Tibial nerve (tissue), 4 donors: ENCODE measurements around the gene EMD. TPM values are rescaled to one million over a fixed set of nuclear protein-coding genes. Genes with fewer than 3 reads are reported as not detected.

Experiments
- DNase-seq, 2 donors: peaks; one replicate each; pipeline ENCODE4 v3.0.0-alpha.2; 2019; ENCODE audit warnings: low spot score in 2 of 2
- H3K27ac ChIP-seq, 4 donors: fragments of 200-600 bp; sonication (generic) in 3 of 4; one replicate each; pipeline ENCODE4 v1.5.1; 2017 to 2019; ENCODE audit warnings: mild to moderate bottlenecking in 1 of 4
- H3K27me3 ChIP-seq, 2 donors: fragments of 200-600 bp; sonication (generic) in 1 of 2; one replicate each; pipeline versions ENCODE4 v1.5.1 to v1.6.0; 2017 to 2019
- H3K36me3 ChIP-seq, 3 donors: fragments of 200-600 bp; sonication (generic); one replicate each; pipeline ENCODE4 v1.5.1; 2018 to 2019
- H3K4me1 ChIP-seq, 4 donors: fragments of 200-600 bp; sonication (generic) in 3 of 4; one replicate each; pipeline ENCODE4 v1.5.1; 2017 to 2019
- H3K4me3 ChIP-seq, 4 donors: fragments of 200-600 bp; sonication (generic) in 3 of 4; one replicate each; pipeline ENCODE4 v1.5.1; 2017 to 2019; ENCODE audit warnings: mild to moderate bottlenecking in 1 of 4, moderate library complexity in 1 of 4
- H3K9me3 ChIP-seq, 4 donors: fragments of 200-600 bp; sonication (generic) in 3 of 4; one replicate each; pipeline ENCODE4 v1.5.1; 2017 to 2019
- CTCF ChIP-seq, 5 experiments: fragments of 200-600 bp in 3 of 5; fragments of 450-650 bp in 2 of 5; sonication (generic) in 3 of 5; IDR thresholded peaks; one replicate each; pipeline ENCODE4 v1.5.1; 2016 to 2019; ENCODE audit warnings: antibody characterized with exemption in 5 of 5, mild to moderate bottlenecking in 3 of 5, moderate library complexity in 2 of 5
- EP300 ChIP-seq, 2 donors: sonication (generic); formaldehyde crosslinking; IDR thresholded peaks; one replicate each; pipeline ENCODE4 v1.6.1; 2017; ENCODE audit warnings: antibody characterized with exemption in 2 of 2, mild to moderate bottlenecking in 1 of 2
- POLR2A ChIP-seq, 2 donors: fragments of 450-650 bp; IDR thresholded peaks; one replicate each; pipeline ENCODE4 v1.6.1; 2017; ENCODE audit warnings: antibody characterized with exemption in 2 of 2, mild to moderate bottlenecking in 2 of 2, moderate library complexity in 2 of 2
- WGBS, 2 donors: methylation state at CpG; one replicate each; pipeline ENCODE4 v1.1.5; 2018; 5-methylcytosine and 5-hydroxymethylcytosine counted together
- total RNA-seq, 4 donors: library from RNA; depleted of rRNA; stranded (reverse); fragments of >200 nt; gene quantifications; one replicate each; pipeline ENCODE4 v1.1.0, GENCODE V29; 2016

Gene EMD
- total RNA-seq, 4 donors from 2014 or later: 38.0 to 72.6 (median 46.7) TPM

DNA sequence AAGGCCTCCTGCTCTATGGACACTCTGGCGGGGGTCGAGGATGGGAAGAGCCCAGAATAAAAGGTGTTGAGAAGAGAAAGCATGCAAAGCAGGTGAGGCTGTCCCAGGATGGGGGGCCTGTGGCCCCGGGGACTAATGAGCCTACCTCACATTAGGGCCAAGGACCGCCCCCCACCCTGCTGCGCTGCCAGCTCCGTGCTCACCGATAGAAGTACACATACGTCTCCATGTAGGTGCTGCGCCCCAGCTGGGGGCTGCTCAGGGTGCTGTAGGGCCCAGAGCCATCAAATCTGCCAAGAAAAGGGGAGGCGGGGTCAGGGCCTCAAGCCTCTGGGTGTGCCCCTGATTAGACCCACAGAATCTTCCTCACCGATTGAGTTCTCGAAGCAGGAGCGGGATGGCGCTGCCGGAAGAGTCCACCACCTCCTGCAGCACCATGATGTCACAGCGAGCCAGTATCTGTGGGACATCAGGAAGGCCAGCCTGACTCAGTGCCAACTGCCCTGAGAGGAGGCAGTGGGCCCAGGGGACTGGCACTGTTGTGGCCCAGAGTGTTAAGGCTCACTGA, 25.6 kb downstream of the EMD start:
- H3K27ac ChIP-seq: no peak overlapping the region
- no peak for TF ChIP-seq POLR2A (IDR thresholded peaks at IDR 0.05)
- no peak for TF ChIP-seq CTCF (IDR thresholded peaks at IDR 0.05)
- no peak for TF ChIP-seq EP300 (IDR thresholded peaks at IDR 0.05)
- no peak for DNase-seq

GRCh38 chrX:154408659-154409221, 29.6 kb downstream of the EMD start:
- 54 to 65% methylated on average over 10 of the region's 10 CpGs for WGBS, 2 donors
- H3K4me3 ChIP-seq: peak overlapping the region in 3 of 4 donors; percentile 13 to 46 (median 21)
- no peak for TF ChIP-seq EP300 (IDR thresholded peaks at IDR 0.05)
- no peak for TF ChIP-seq CTCF (IDR thresholded peaks at IDR 0.05)
- no peak for TF ChIP-seq POLR2A (IDR thresholded peaks at IDR 0.05)
- no peaks in the 10 kb centered on the region for H3K9me3 ChIP-seq
- H3K27me3 ChIP-seq: no peaks in the 10 kb centered on the region
- DNase-seq: no peak
- peak overlapping the region in 3 of 4 donors; percentile 71 to 89 (median 87) for H3K27ac ChIP-seq
- H3K36me3 ChIP-seq: peaks cover 0 to 7% (median 0%) of the 10 kb centered on the region in 3 donors
- peaks cover 0 to 26% (median 0%) of the 10 kb centered on the region in 4 donors for H3K4me1 ChIP-seq

More for the DNA sequence above, 25.6 kb downstream of the EMD start:
- 90 to 91% methylated on average over 2 to 12 of the region's 16 CpGs for WGBS, 2 donors
- peaks cover 0 to 18% (median 0%) of the 10 kb centered on the region in 4 donors for H3K4me1 ChIP-seq
- no peaks in the 10 kb centered on the region for H3K9me3 ChIP-seq
- H3K36me3 ChIP-seq: peaks cover 0 to 17% (median 4%) of the 10 kb centered on the region in 3 donors
- no peaks in the 10 kb centered on the region for H3K27me3 ChIP-seq
- no peak overlapping the region for H3K4me3 ChIP-seq

DNA sequence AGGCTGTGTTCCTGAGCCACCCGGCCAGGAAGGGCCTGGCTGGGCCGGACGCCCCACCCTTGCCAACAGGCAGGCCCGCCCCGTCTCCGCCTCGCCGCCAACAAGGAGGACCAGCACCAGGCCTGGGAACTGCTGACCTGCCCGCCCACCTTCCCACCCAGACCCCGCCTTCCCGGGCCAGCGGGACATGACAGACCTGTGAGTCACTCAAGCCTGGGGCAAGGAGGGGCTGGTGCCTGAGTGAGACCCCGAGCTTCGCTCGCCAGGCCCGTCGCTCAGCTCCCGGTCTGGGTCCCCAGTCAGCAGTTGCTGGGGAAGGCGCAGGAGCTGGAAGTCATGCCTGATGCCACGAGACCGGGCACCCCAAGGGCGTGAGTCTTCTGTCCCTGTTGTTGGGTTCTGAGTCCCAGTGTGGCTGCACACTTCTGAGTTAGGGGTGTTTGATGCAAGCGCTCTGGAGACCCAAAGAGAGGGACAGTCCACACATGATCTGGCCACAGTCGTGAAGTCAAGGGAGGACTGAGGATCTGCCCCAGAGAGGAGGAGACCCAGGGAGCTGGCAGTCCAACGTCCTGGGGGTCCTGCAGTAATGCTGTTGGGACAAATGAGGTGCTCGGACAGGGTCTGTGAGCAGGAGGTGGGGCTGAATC, 30.3 kb downstream of the EMD start, which contains the start of gene DNASE1L1:
DNASE1L1 (minus strand) TSS at position 33 of the 650 bp plus-strand sequence. CDS start 3,686 bp downstream, outside the sequence.
- no peak for TF ChIP-seq CTCF (IDR thresholded peaks at IDR 0.05)
- TF ChIP-seq EP300 (IDR thresholded peaks at IDR 0.05): peak in 1 of 2 donors; percentile 58
- TF ChIP-seq POLR2A (IDR thresholded peaks at IDR 0.05): peak in 1 of 2 donors; percentile 37
- 47 to 54% methylated on average over 3 to 24 of the region's 26 CpGs for WGBS, 2 donors
- DNase-seq: peak; percentile 52 to 53
- no peaks in the 10 kb centered on the region for H3K27me3 ChIP-seq
- H3K4me1 ChIP-seq: peaks cover 0 to 26% (median 0%) of the 10 kb centered on the region in 4 donors
- H3K9me3 ChIP-seq: no peaks in the 10 kb centered on the region
- H3K4me3 ChIP-seq: peak within 1 kb of the TSS in 3 of 4 donors; percentile 21 to 46 (median 23)
- H3K27ac ChIP-seq: peak within 1 kb of the TSS in 3 of 4 donors; percentile 71 to 89 (median 87)
- H3K36me3 ChIP-seq: peaks cover 0 to 9% (median 0%) of the 10 kb centered on the region in 3 donors

GRCh38 chrX:154411981-154412340, 32.9 kb downstream of the EMD start:
- Histone ChIP-seq H3K36me3 (peaks cover 0 to 9% (median 0%) of the 10 kb centered on the region in 3 donors), H3K27ac (peak overlapping the region; percentile 90 to 97 (median 94)), H3K4me3 (peak overlapping the region; percentile 55 to 89 (median 68)), H3K27me3 (no peaks in the 10 kb centered on the region), H3K4me1 (peaks cover 0 to 26% (median 0%) of the 10 kb centered on the region in 4 donors), H3K9me3 (no peaks in the 10 kb centered on the region)
- no peak for TF ChIP-seq POLR2A (IDR thresholded peaks at IDR 0.05)
- no peak for TF ChIP-seq CTCF (IDR thresholded peaks at IDR 0.05)
- no peak for TF ChIP-seq EP300 (IDR thresholded peaks at IDR 0.05)
- 50% methylated on average over 11 of the region's 29 CpGs; no CpG with 5 or more reads in 1 of the 2 donors for WGBS, 2 donors
- DNase-seq: peak; percentile 42 to 60
